ENCODE measurements around the gene BACH2. TPM values are rescaled to one million over a fixed set of nuclear protein-coding genes. Genes with fewer than 3 reads are reported as not detected.
A peak's percentile ranks its signal among the peaks of the same experiment; 100 is the strongest.

BACH2 gene
- total and polyA plus RNA-seq, 9 of the 15 experiments (the other 6 are each of a cell fraction or from before 2014, with no cell fraction given), result 0.06 to 3.1 (median 0.59) TPM

- no peak for TF ChIP-seq AFF4 (CRISPR knock-in tag; IDR thresholded peaks at IDR 0.05)
- TF ChIP-seq NFE2L1 (tag; IDR thresholded peaks at IDR 0.05; ENCODE audit: borderline replicate concordance, low read depth), result peak; percentile 78
- peak; percentile 65 for TF ChIP-seq C11orf30 (IDR thresholded peaks at IDR 0.05; ENCODE audit: low read depth)
- 0 out of 2 replicates have a peak, but pooled peaks have one; percentile 45 for TF ChIP-seq ZNF76 (CRISPR knock-in tag; IDR thresholded peaks at IDR 0.05; ENCODE audit: borderline replicate concordance)
- TF ChIP-seq U2AF1 (optimal IDR thresholded peaks at IDR 0.05; ENCODE audit: low read depth, low read length), result no peak
- TF ChIP-seq ZNF778 (CRISPR knock-in tag; IDR thresholded peaks at IDR 0.05), result no peak
- peak; percentile 23; the same call in 1 of the 2 replicates for TF ChIP-seq CBX5 (IDR thresholded peaks at IDR 0.05; ENCODE audit: borderline replicate concordance, low read depth)
- no peak for TF ChIP-seq EP400 (IDR thresholded peaks at IDR 0.05)
- TF ChIP-seq CREB3 (tag; conservative IDR thresholded peaks at IDR 0.05; ENCODE audit: low read depth), result peak; percentile 86
- peak; percentile 83 for TF ChIP-seq ZNF592 (IDR thresholded peaks at IDR 0.05)
- no peak for TF ChIP-seq NR2C1 (IDR thresholded peaks at IDR 0.05)
- peak; percentile 61 for TF ChIP-seq NR2C1 (tag; IDR thresholded peaks at IDR 0.05)
- peak in 1 of 2 experiments; percentile 76; a peak in 2 of 4 replicates for TF ChIP-seq TEAD1 (CRISPR knock-in tag; IDR thresholded peaks at IDR 0.05)
- peak; percentile 77 for TF ChIP-seq SMAD3 (CRISPR knock-in tag; conservative IDR thresholded peaks at IDR 0.05)
- peak; percentile 88; the same call in 1 of the 2 replicates for TF ChIP-seq BACH1 (tag; IDR thresholded peaks at IDR 0.05)
- peak; percentile 51; the same call in 1 of the 2 replicates for TF ChIP-seq MAFK (IDR thresholded peaks at IDR 0.05; ENCODE audit: low read length)
- TF ChIP-seq ARID3B (CRISPR knock-in tag; IDR thresholded peaks at IDR 0.05; ENCODE audit: borderline replicate concordance), result no peak
Measured at GRCh38 chr6:90197854-90198496, 98.7 kb downstream of the BACH2 start (continued).

All from K562 (cell line).